Activated CD4-positive, alpha-beta T cell treated with anti-CD3 and anti-CD28 coated beads, Interleukin-2, amount 10 ng/mL, durations not matched to agents 24 days and 14 days (primary cell): Measurements from ENCODE around the gene SYNCRIP. TPM values are rescaled to one million over a fixed set of nuclear protein-coding genes. Genes with fewer than 3 reads are reported as not detected.
"Not testable (repeated sequence)": the region's sequence is repeated elsewhere in the genome, so short reads cannot be mapped to it uniquely, and the experiment has no call there.

Source experiments
- DNase-seq: peaks from one replicate; pipeline ENCODE4 v3.0.0; 2022
- H3K27ac Mint-ChIP-seq: one replicate; pipeline ENCODE4 v1.8.0; 2022; ENCODE audit warnings: mild to moderate bottlenecking, mixed read lengths
- H3K27me3 Mint-ChIP-seq: one replicate; pipeline ENCODE4 v1.8.0; 2022; ENCODE audit warnings: mixed read lengths
- H3K36me3 Mint-ChIP-seq: one replicate; pipeline ENCODE4 v1.8.0; 2022; ENCODE audit warnings: low read depth, mild to moderate bottlenecking, mixed read lengths
- H3K4me1 Mint-ChIP-seq: one replicate; pipeline ENCODE4 v1.8.0; 2021; ENCODE audit warnings: mixed read lengths
- H3K4me3 Mint-ChIP-seq: one replicate; pipeline ENCODE4 v1.8.0; 2022; ENCODE audit warnings: mild to moderate bottlenecking, moderate library complexity, mixed read lengths
- H3K9me3 Mint-ChIP-seq: one replicate; pipeline ENCODE4 v1.8.0; 2021; ENCODE audit warnings: mixed read lengths
- intact Hi-C: fragments of 100-400 bp; cut with micrococcal nuclease; formaldehyde crosslinking; loops from one replicate; pipeline ENCODE4 v1.15.1; 2023
- total RNA-seq: library from RNA; stranded (reverse); gene quantifications from 2 replicates; pipeline ENCODE4 v1.2.3, GENCODE V29; 2022

The SYNCRIP gene
- total RNA-seq, 1 donor from 2014 or later, result 232 TPM

GRCh38 chr6:85643537-85644278, 1.0 kb upstream of the SYNCRIP start:
- DNase-seq, result peak; percentile 93
- intact Hi-C loops, result loop anchor here (1.0 to 2.0 kb wide), 7 partner anchors 27 to 1511 kb away; partner anchors contain the start of genes NT5E and ZNF292

DNA sequence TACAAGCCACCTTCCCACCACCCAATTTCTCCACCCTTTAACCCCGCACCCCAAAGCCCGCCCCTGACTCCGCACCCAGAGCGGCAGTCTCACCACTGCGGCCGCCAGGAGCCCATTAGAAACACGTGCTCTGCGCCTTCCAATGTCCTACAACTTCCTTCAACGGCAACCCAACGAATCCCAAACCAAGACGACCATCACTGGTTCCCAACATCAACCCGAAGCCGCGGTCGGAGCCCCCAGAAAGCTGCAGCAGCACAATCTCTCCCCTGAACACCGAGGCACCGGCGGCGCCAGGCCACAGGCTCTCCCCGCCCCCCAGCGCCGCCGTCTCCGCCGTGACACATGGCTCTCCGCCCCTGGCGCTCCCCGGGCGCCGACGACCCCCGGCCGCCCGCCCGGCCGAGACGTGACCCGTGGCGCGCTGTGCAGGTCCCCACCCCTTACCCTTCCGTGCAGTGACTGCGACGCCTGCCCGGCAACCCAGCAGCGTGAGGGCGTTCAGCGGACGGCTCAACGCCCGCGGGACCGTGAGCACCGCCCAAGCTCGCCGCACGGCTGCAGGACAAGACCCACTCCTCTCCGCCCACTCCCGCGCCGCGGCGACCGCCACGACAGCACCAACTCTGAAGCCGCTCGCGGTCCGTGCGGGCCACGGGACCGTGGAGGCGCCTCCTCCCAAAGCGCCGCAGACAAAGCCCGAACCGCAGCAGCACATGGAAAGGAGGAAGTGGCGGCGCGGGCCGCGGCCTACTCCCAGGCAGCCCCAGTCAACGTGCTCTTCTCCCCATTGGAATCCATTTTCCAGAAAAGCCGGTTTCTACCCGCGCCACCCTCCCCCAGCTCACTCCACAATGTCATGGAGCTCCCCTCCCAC, 551 bp downstream of the SYNCRIP start:
- peaks cover 54% of the 10 kb centered on the region for H3K36me3 Mint-ChIP-seq
- peaks cover 3% of the 10 kb centered on the region for H3K9me3 Mint-ChIP-seq
- intact Hi-C loops, result loop anchor here (2.0 kb wide), 3 partner anchors 15 to 1513 kb away; partner anchors contain the start of gene ZNF292
- H3K4me1 Mint-ChIP-seq, result peaks cover 50% of the 10 kb centered on the region
- peak; percentile 87 for DNase-seq
- peak overlapping the region; percentile 99 for H3K4me3 Mint-ChIP-seq
- no peaks in the 10 kb centered on the region for H3K27me3 Mint-ChIP-seq
- peak overlapping the region; percentile 100 for H3K27ac Mint-ChIP-seq

More at GRCh38 chr6:85643537-85644278, 1.0 kb upstream of the SYNCRIP start:
- H3K36me3 Mint-ChIP-seq, result peaks cover 40% of the 10 kb centered on the region
- H3K4me3 Mint-ChIP-seq, result peak overlapping the region; percentile 99
- H3K9me3 Mint-ChIP-seq, result peaks cover 3% of the 10 kb centered on the region
- peak overlapping the region; percentile 100 for H3K27ac Mint-ChIP-seq
- H3K27me3 Mint-ChIP-seq, result peaks cover 4% of the 10 kb centered on the region
- H3K4me1 Mint-ChIP-seq, result peaks cover 38% of the 10 kb centered on the region

DNA sequence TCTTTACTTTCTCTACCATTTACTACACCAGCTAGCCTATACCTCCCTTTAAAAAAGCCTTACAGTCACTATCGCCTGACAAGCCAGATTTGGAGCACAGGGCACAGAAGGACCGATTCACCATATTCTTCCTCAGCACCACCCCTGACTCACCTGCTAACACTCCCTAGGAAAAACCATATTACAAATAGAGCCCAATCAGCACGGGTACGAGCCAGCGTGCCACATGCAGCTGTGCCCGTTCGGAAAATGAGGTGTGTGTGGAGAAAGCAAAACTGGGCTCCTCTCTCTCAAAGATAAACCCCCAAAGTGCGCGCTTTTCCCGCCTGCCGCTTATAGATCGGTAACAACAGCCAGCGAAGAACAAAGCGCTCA, 1.2 kb downstream of the SYNCRIP start:
- intact Hi-C loops, result loop anchor here (2.0 kb wide), 1 partner anchor 15 kb away; no protein-coding TSS in a partner anchor
- Mint-ChIP-seq H3K27ac (peak overlapping the region; percentile 100), H3K9me3 (peaks cover 3% of the 10 kb centered on the region), H3K4me1 (peaks cover 53% of the 10 kb centered on the region), H3K36me3 (peaks cover 59% of the 10 kb centered on the region), H3K27me3 (no peaks in the 10 kb centered on the region), H3K4me3 (peak overlapping the region; percentile 99)
- DNase-seq, result no peak

DNA sequence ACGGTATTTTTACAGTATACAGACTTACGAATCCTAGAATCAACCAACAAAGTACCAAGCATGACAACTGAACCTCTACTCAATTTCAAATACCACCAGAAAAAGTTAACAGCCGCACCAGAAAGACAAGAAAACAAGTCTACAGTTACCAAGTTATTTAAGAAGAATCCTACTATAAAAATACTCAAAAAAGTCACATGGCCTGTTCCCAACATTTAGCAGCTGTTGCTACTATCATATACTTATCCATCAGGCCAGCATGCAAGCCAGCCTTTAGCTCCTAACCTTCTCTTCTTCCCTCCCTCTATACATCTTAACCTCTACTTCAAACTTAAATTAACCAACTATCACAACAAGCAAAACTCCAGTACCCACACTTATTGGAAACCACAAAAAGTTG, 1.9 kb downstream of the SYNCRIP start:
- no peaks in the 10 kb centered on the region for H3K27me3 Mint-ChIP-seq
- peak overlapping the region; percentile 100 for H3K27ac Mint-ChIP-seq
- peaks cover 54% of the 10 kb centered on the region for H3K4me1 Mint-ChIP-seq
- H3K36me3 Mint-ChIP-seq, result peaks cover 63% of the 10 kb centered on the region
- intact Hi-C loops, result loop anchor here (2.0 kb wide), 1 partner anchor 14 kb away; no protein-coding TSS in a partner anchor
- peak overlapping the region; percentile 99 for H3K4me3 Mint-ChIP-seq
- peaks cover 3% of the 10 kb centered on the region for H3K9me3 Mint-ChIP-seq
- DNase-seq, result no peak

- Mint-ChIP-seq H3K4me1 (peaks cover 50% of the 10 kb centered on the region), H3K27ac (no peak overlapping the region), H3K9me3 (no peaks in the 10 kb centered on the region), H3K36me3 (peaks cover 82% of the 10 kb centered on the region), H3K4me3 (no peak overlapping the region), H3K27me3 (no peaks in the 10 kb centered on the region)
- intact Hi-C loops, result no loop called here
- no peak for DNase-seq
Observed at GRCh38 chr6:85637579-85637978, 5.1 kb downstream of the SYNCRIP start.

GRCh38 chr6:85632164-85632942, 10.3 kb downstream of the SYNCRIP start:
- peaks cover 83% of the 10 kb centered on the region for H3K36me3 Mint-ChIP-seq
- no peaks in the 10 kb centered on the region for H3K9me3 Mint-ChIP-seq
- H3K27ac Mint-ChIP-seq, result no peak overlapping the region
- peaks cover 33% of the 10 kb centered on the region for H3K4me1 Mint-ChIP-seq
- DNase-seq, result no peak
- H3K27me3 Mint-ChIP-seq, result no peaks in the 10 kb centered on the region
- intact Hi-C loops, result no loop called here
- no peak overlapping the region for H3K4me3 Mint-ChIP-seq

- H3K4me3 Mint-ChIP-seq, H3K27ac Mint-ChIP-seq, intact Hi-C loops, H3K9me3 Mint-ChIP-seq, H3K27me3 Mint-ChIP-seq, DNase-seq: not testable (repeated sequence)
- H3K36me3 Mint-ChIP-seq, result peaks cover 85% of the 10 kb centered on the region
- H3K4me1 Mint-ChIP-seq, result peaks cover 31% of the 10 kb centered on the region
Observed at GRCh38 chr6:85631117-85631516, 11.6 kb downstream of the SYNCRIP start.

DNA sequence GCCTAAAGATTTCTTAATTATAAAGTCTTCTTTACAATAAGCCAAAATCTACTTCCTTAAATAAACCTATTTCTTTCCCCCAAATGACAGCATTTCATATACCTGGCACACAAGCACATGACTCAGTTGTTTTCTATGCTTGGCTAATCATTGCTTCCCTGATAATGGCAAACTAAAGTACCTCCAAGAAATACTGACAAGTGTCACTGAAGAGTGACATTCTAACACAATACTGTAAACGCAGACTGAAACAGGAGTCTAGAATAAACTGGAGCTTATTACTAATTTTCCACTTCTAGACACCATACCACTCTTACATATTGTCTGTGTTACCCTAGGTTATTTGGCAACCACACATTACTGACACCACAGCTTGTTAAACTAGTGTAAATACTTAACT, 14.3 kb downstream of the SYNCRIP start:
- H3K9me3 Mint-ChIP-seq, result no peaks in the 10 kb centered on the region
- H3K36me3 Mint-ChIP-seq, result peaks cover 82% of the 10 kb centered on the region
- DNase-seq, result no peak
- no peak overlapping the region for H3K27ac Mint-ChIP-seq
- no peaks in the 10 kb centered on the region for H3K27me3 Mint-ChIP-seq
- H3K4me1 Mint-ChIP-seq, result peaks cover 41% of the 10 kb centered on the region
- intact Hi-C loops, result loop anchor here (10.0 kb wide), 1 partner anchor 46 kb away; no protein-coding TSS in a partner anchor
- H3K4me3 Mint-ChIP-seq, result no peak overlapping the region

DNA sequence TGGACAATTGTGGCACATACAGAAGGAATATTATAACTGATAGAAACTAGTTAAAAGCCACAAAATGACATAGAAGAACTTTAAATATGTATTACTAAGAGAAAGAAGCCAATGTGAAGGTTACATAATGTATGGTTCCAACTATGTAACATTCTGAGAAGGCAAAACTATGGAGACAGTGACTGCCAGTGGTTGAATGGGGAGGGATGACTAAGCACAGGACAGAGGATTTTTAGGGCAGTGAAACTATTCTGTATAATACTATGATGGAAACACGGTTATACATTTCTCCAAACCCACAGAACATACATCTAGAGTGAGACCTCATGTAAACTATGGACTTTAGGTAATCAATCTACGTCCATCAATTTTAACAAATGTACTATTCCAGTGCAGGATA, 22.4 kb downstream of the SYNCRIP start:
- intact Hi-C loops, result loop anchor here (10.0 kb wide), 1 partner anchor 54 kb away; no protein-coding TSS in a partner anchor
- no peaks in the 10 kb centered on the region for H3K27me3 Mint-ChIP-seq
- H3K9me3 Mint-ChIP-seq, result no peaks in the 10 kb centered on the region
- DNase-seq, result no peak
- no peak overlapping the region for H3K4me3 Mint-ChIP-seq
- H3K36me3 Mint-ChIP-seq, result peaks cover 84% of the 10 kb centered on the region
- peaks cover 23% of the 10 kb centered on the region for H3K4me1 Mint-ChIP-seq
- H3K27ac Mint-ChIP-seq, result no peak overlapping the region

DNA sequence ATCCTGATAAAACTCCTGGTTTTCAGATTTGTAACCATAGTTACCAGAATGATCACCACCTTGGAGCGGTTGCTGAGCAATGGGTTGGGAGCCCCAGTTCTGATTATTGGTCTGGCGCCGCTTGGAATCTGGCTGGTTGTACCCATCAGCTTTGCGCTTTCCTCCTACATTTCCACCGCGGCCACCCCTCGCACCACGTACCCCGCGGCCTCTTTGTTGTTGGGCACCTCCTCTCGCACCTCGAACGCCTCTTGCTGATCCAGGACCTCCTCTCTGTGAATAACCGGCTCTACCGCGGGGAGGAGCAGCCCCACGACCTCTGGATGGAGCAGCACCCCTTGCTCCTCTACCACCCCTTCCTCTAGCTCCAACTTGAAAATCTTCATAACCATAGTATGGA, 27.9 kb downstream of the SYNCRIP start:
- no peak for DNase-seq
- H3K4me3 Mint-ChIP-seq, result no peak overlapping the region
- H3K4me1 Mint-ChIP-seq, result peaks cover 6% of the 10 kb centered on the region
- H3K9me3 Mint-ChIP-seq, result no peaks in the 10 kb centered on the region
- H3K27ac Mint-ChIP-seq, result no peak overlapping the region
- no peaks in the 10 kb centered on the region for H3K27me3 Mint-ChIP-seq
- peaks cover 72% of the 10 kb centered on the region for H3K36me3 Mint-ChIP-seq
- intact Hi-C loops, result loop anchor here (2.0 kb wide), 1 partner anchor 28 kb away; the partner anchor contains the start of gene SYNCRIP

DNA sequence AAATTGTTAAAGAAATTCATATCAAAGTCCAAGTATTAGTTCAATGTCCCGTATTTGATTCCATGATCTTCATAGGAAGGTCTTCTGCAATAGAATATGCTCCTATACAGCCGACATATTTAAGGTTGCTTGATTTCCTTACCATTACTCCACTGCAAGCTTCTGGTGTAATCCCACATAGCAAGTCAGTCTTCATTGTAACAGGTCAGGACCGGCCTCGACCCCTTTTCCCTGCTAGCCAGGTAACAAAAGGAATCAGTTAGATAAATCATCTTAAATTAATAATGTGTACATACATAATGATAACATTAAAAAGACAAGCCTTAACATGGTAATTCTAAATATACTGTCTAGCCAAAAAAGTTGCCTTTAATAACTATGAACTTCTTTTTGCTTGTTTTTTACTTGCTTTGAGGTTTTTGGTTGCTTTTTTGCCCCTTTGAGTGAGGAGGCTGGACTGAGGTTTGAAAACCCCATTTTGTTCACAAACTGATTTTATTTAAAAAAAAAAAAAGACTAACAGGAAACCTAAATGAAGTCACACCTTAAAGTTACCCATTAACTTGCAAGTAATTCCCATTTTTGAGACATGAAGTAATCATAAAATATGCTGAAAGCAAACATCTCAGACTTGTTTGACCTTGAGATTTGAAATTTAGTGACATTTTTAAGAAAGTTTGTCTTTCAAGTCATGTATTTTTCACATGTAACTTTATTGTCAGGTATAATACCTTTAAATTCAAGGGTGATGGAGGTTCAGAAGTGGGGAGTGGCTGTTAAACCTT, 29.8 kb downstream of the SYNCRIP start:
- no peaks in the 10 kb centered on the region for H3K9me3 Mint-ChIP-seq
- peaks cover 6% of the 10 kb centered on the region for H3K4me1 Mint-ChIP-seq
- DNase-seq, result no peak
- intact Hi-C loops, result no loop called here
- no peak overlapping the region for H3K27ac Mint-ChIP-seq
- H3K36me3 Mint-ChIP-seq, result peaks cover 62% of the 10 kb centered on the region
- no peak overlapping the region for H3K4me3 Mint-ChIP-seq
- no peaks in the 10 kb centered on the region for H3K27me3 Mint-ChIP-seq

- H3K4me1 Mint-ChIP-seq, result peaks cover 4% of the 10 kb centered on the region
- H3K9me3 Mint-ChIP-seq, result no peaks in the 10 kb centered on the region
- peaks cover 53% of the 10 kb centered on the region for H3K36me3 Mint-ChIP-seq
- no peak overlapping the region for H3K27ac Mint-ChIP-seq
- intact Hi-C loops, result no loop called here
- H3K27me3 Mint-ChIP-seq, result no peaks in the 10 kb centered on the region
- no peak for DNase-seq
- no peak overlapping the region for H3K4me3 Mint-ChIP-seq
Observed at GRCh38 chr6:85610182-85610895, 32.3 kb downstream of the SYNCRIP start.
